Activated T-cell treated with anti-CD3 and anti-CD28 coated beads, Interleukin-2, amount 50 U/mL, for 72 hours (primary cell): ENCODE measurements around the gene PERCC1. TPM values are rescaled to one million over a fixed set of nuclear protein-coding genes. Genes with fewer than 3 reads are reported as not detected.
"Not testable (repeated sequence)": the region's sequence is repeated elsewhere in the genome, so short reads cannot be mapped to it uniquely, and the experiment has no call there.

Experiments
- ATAC-seq, 2 donors: fragments of 150-1000 bp; cut with Tn5 transposase; replicated peaks in 1 of 2; 2 replicates each; pipeline ENCODE4 v1.10.0; 2021; ENCODE audit warnings: moderate library complexity in 2 of 2, mild to moderate bottlenecking in 1 of 2
- DNase-seq, 2 donors: peaks; one replicate each; pipeline ENCODE4 v3.0.0; 2021 to 2022; ENCODE audit warnings: mixed read lengths in 1 of 2
- H3K27ac Mint-ChIP-seq: one replicate; pipeline ENCODE4 v1.8.0; 2022; ENCODE audit warnings: mild to moderate bottlenecking, moderate library complexity, mixed read lengths
- H3K27me3 Mint-ChIP-seq: one replicate; pipeline ENCODE4 v1.8.0; 2022; ENCODE audit warnings: low read depth, mixed read lengths
- H3K36me3 Mint-ChIP-seq, 2 donors: one replicate each; pipeline ENCODE4 v1.8.0; 2022; ENCODE audit warnings: mixed read lengths in 2 of 2, mild to moderate bottlenecking in 1 of 2; ENCODE audit not compliant: insufficient read depth in 2 of 2
- H3K4me1 Mint-ChIP-seq: one replicate; pipeline ENCODE4 v1.8.0; 2022; ENCODE audit warnings: low read depth, mixed read lengths
- H3K4me3 Mint-ChIP-seq, 2 donors: one replicate each; pipeline ENCODE4 v1.8.0; 2022; ENCODE audit warnings: mild to moderate bottlenecking in 2 of 2, mixed read lengths in 2 of 2, moderate library complexity in 2 of 2
- H3K9me3 Mint-ChIP-seq, 2 donors: one replicate each; pipeline ENCODE4 v1.8.0; 2022; ENCODE audit warnings: mixed read lengths in 2 of 2
- total RNA-seq, 2 donors: library from RNA; stranded (reverse); gene quantifications; one replicate each; pipeline ENCODE4 v1.2.3, GENCODE V29; 2022

The PERCC1 gene
- total RNA-seq, 2 donors from 2014 or later, result 0.81 TPM; not detected in 1

GRCh38 chr16:1432388-1433262 is 1.7 kb downstream of the PERCC1 start:
- Mint-ChIP-seq H3K9me3 (no peaks in the 10 kb centered on the region), H3K27ac (no peak overlapping the region), H3K4me3 (no peak overlapping the region), H3K4me1 (no peaks in the 10 kb centered on the region), H3K27me3 (no peaks in the 10 kb centered on the region), H3K36me3 (no peaks in the 10 kb centered on the region)
- DNase-seq (no peak), ATAC-seq (no peak)

DNA sequence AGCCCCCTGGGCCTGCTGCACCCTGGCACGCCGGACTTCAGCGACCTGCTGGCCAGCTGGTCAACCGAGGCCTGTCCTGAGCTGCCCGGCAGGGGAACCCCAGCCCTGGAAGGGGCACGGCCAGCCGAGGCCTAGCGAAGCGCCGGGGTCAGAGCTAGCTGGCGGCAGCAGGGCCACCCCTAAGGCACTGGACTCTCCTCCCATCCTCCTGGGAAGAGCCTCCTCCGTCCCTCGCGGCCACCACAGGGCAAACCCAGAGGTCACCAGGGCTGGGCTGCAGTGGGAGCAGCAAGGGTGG is 2.3 kb downstream of the PERCC1 start:
- Mint-ChIP-seq H3K9me3 (no peaks in the 10 kb centered on the region), H3K36me3 (no peaks in the 10 kb centered on the region), H3K4me1 (no peaks in the 10 kb centered on the region), H3K4me3 (no peak overlapping the region), H3K27me3 (no peaks in the 10 kb centered on the region), H3K27ac (no peak overlapping the region)
- no peak for DNase-seq
- no peak for ATAC-seq

GRCh38 chr16:1433756-1434155 is 2.9 kb downstream of the PERCC1 start:
- Mint-ChIP-seq H3K27me3 (no peaks in the 10 kb centered on the region), H3K36me3 (no peaks in the 10 kb centered on the region), H3K9me3 (no peaks in the 10 kb centered on the region), H3K27ac (no peak overlapping the region), H3K4me1 (no peaks in the 10 kb centered on the region), H3K4me3 (no peak overlapping the region)
- ATAC-seq, result no peak
- no peak for DNase-seq

DNA sequence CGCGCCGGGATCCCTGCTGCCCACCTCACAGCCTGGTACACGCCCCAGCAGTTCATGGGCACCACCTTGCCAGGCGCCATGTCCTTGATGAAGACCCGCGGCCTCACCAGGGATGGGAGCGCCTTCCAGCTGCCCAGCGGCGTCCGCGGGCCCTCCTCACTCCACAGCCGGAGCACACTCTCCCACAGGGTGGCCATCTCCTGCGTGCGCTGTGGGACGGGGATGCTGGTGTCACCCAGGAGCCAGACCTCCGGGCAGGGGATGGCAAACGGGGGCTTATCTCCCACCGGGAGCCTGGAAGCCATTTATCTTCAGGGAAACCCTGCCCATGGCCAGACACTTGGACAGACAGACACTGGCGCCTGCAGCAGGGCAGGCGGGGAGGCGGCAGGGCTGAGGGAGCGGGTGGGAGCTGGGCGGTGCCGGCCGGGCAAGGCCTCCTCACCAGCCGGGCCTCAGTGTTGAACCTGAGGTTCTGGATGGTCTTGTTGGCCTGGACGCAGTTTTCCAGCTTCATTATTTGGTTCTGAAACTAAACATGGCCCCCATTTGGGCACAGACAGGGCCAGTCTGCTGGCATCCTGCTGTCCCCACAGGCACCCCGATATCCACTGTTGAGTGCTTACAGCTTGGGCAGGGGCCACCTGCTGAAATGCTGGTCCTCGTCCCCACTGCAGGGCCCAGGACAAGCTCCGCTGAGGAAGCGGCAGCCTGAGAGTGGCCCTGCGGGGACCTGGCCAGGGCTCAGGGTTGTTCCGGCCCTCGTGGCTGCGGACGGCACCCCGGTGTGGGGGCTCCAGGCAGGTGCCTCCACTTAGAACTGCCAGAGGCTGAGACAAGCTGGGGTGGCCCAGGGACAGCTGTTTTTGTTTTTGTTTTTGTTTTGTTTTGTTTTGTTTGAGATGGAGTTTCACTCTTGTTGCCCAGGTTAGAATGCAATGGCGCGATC is 4.0 kb downstream of the PERCC1 start:
- DNase-seq, result no peak
- no peak for ATAC-seq
- no peaks in the 10 kb centered on the region for H3K9me3 Mint-ChIP-seq
- H3K27me3 Mint-ChIP-seq, result no peaks in the 10 kb centered on the region
- no peak overlapping the region for H3K4me3 Mint-ChIP-seq
- no peaks in the 10 kb centered on the region for H3K36me3 Mint-ChIP-seq
- H3K4me1 Mint-ChIP-seq, result no peaks in the 10 kb centered on the region
- no peak overlapping the region for H3K27ac Mint-ChIP-seq

DNA sequence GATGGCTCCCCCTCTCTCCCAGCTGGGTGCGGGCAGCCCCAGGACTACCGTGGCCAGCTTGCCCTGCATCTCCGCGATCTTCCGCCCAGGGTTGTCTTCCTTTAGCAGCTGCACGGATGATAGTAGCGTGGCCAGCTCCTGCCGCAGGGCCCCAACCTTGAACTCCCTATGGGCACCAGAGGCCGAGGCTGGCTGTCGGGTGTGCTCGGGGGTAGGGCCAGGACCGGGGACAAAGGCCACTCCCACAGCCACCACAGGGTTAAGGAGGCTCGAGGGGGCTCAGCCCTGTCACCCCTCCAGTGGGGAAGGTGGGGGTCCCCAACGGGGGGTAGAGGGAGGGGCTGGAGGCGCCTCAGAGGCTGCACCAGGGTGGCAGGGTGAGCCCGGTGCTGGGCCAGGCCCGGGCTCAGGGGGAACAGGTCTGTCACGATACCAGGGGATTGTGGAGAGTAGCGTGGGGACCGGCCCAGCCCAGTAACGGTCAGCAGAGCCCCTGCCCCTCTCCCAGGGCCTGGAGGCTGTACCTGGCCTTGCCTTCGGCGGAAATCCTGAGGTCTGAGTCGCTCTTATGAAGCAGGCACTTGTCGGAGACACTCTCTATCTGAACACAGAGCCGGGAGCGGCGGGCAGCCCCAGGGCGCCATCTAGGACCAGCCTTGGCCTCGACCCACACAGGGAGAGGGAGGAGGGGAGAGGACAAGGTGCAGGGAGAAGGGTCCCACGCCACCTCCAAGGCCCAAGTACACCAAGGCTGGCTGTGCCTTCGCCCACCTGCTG is 5.2 kb downstream of the PERCC1 start:
- Mint-ChIP-seq H3K36me3 (no peaks in the 10 kb centered on the region), H3K27ac (no peak overlapping the region), H3K27me3 (no peaks in the 10 kb centered on the region)

GRCh38 chr16:1436731-1437355 is 6.0 kb downstream of the PERCC1 start:
- no peaks in the 10 kb centered on the region for H3K9me3 Mint-ChIP-seq
- no peak overlapping the region for H3K4me3 Mint-ChIP-seq
- no peaks in the 10 kb centered on the region for H3K36me3 Mint-ChIP-seq
- no peaks in the 10 kb centered on the region for H3K27me3 Mint-ChIP-seq
- ATAC-seq, result no peak
- H3K4me1 Mint-ChIP-seq, result no peaks in the 10 kb centered on the region
- DNase-seq, result no peak
- no peak overlapping the region for H3K27ac Mint-ChIP-seq

More for the DNA sequence above, 5.2 kb downstream of the PERCC1 start:
- Mint-ChIP-seq H3K9me3 (no peaks in the 10 kb centered on the region), H3K4me1 (no peaks in the 10 kb centered on the region), H3K4me3 (no peak overlapping the region)
- DNase-seq (no peak), ATAC-seq (no peak)

GRCh38 chr16:1437606-1438005 is 6.7 kb downstream of the PERCC1 start:
- Mint-ChIP-seq H3K27ac (no peak overlapping the region), H3K27me3 (no peaks in the 10 kb centered on the region), H3K36me3 (no peaks in the 10 kb centered on the region), H3K4me3 (no peak overlapping the region), H3K4me1 (no peaks in the 10 kb centered on the region), H3K9me3 (no peaks in the 10 kb centered on the region)
- no peak for DNase-seq
- ATAC-seq, result no peak

GRCh38 chr16:1438229-1439057 is 7.6 kb downstream of the PERCC1 start:
- H3K4me1 Mint-ChIP-seq, result no peaks in the 10 kb centered on the region
- DNase-seq, result no peak
- no peak overlapping the region for H3K27ac Mint-ChIP-seq
- no peak for ATAC-seq
- H3K4me3 Mint-ChIP-seq, result no peak overlapping the region
- H3K9me3 Mint-ChIP-seq, result no peaks in the 10 kb centered on the region
- no peaks in the 10 kb centered on the region for H3K27me3 Mint-ChIP-seq
- no peaks in the 10 kb centered on the region for H3K36me3 Mint-ChIP-seq

DNA sequence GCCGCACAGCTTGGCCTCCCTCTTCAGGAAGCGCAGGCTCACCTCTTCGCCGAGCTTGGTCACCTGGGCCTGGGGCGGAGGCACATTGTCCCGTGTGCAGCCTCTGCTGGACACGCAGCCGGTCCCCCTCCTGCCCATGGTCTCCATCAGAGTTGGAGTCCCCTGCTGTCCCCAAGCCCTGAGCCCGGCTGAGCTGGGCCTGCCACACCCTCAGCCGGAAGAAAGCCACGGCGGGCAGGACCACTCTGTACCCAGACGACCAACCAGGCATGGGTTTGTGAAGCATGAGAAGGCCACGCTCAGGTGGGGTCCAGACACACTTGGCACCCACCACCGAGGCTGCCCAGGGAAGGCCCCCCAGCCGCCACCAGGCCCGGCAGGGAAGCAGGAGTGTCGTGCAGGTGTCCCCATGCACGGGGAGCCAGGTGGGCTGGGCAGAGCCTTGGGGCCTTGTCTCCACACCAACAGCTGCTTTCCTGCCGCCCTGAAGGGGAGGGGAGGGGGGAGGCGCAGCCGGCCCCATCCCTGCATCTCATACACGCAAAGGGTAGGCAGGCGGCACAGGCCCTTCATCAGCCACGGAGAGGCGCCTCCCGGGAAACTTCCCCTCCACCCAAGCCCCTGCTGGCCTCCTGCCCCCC is 8.3 kb downstream of the PERCC1 start:
- Mint-ChIP-seq H3K36me3 (no peaks in the 10 kb centered on the region), H3K9me3 (no peaks in the 10 kb centered on the region), H3K4me1 (no peaks in the 10 kb centered on the region), H3K27me3 (no peaks in the 10 kb centered on the region), H3K4me3 (no peak overlapping the region), H3K27ac (no peak overlapping the region)
- no peak for DNase-seq
- no peak for ATAC-seq

DNA sequence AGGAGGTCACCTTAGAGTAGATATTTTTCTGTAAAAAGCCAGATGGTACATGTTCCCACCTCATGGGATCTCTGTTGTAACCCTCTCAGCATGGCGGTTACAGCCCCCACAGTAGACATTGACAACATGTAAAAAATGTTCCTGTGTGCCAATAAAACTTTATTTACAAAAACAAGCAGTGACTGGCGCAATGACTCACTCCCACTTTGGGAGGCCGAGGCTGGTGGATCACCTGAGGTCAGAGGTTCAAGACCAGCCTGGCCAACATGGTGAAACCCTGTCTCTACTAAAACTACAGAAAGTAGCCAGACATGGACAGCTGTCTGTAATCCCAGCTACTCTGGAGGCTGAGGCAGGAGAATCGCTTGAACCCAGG is 8.8 kb downstream of the PERCC1 start:
- not testable (repeated sequence) for H3K27me3 Mint-ChIP-seq, H3K4me3 Mint-ChIP-seq, DNase-seq, H3K27ac Mint-ChIP-seq, ATAC-seq, H3K9me3 Mint-ChIP-seq, H3K36me3 Mint-ChIP-seq, H3K4me1 Mint-ChIP-seq

GRCh38 chr16:1441391-1441829 is 10.5 kb downstream of the PERCC1 start:
- no peaks in the 10 kb centered on the region for H3K36me3 Mint-ChIP-seq
- H3K4me3 Mint-ChIP-seq, result no peak overlapping the region
- ATAC-seq (no peak), DNase-seq (no peak)
- H3K27ac Mint-ChIP-seq, result no peak overlapping the region
- no peaks in the 10 kb centered on the region for H3K9me3 Mint-ChIP-seq
- H3K27me3 Mint-ChIP-seq, result no peaks in the 10 kb centered on the region
- H3K4me1 Mint-ChIP-seq, result no peaks in the 10 kb centered on the region

- no peaks in the 10 kb centered on the region for H3K4me1 Mint-ChIP-seq
- H3K27me3 Mint-ChIP-seq, result no peaks in the 10 kb centered on the region
- no peaks in the 10 kb centered on the region for H3K9me3 Mint-ChIP-seq
- no peak overlapping the region for H3K27ac Mint-ChIP-seq
- H3K36me3 Mint-ChIP-seq, result no peaks in the 10 kb centered on the region
- DNase-seq (no peak), ATAC-seq (no peak)
- no peak overlapping the region for H3K4me3 Mint-ChIP-seq
Measured at GRCh38 chr16:1442697-1443096, 11.8 kb downstream of the PERCC1 start.
